GM12878 (cell line): ENCODE results near the gene CDH18. TPM values are rescaled to one million over a fixed set of nuclear protein-coding genes. Genes with fewer than 3 reads are reported as not detected.

Experiments used
- ATAC-seq: fragments of 200-7000 bp; cut with Tn5 transposase; 3 replicates; pipeline ENCODE4 v1.9.1; 2020; ENCODE audit warnings: mild to moderate bottlenecking, moderate library complexity
- BruUV-seq: library from RNA; stranded (reverse); fragments of 400-500 nt; replicated peaks from 2 replicates; lab custom pipeline; 2021; lab: Mats Ljungman, UMichigan
- CTCF ChIA-PET: fragments of 300-600 bp; sonication (Branson Sonifier 250); formaldehyde crosslinking; extraction: SDS; loops from one replicate; lab custom pipeline; 2021; ENCODE audit warnings: inconsistent platforms; lab: Yijun Ruan, JAX
- POLR2A ChIA-PET: fragments of 350-600 bp; formaldehyde crosslinking; extraction: SDS; loops from one replicate; lab custom pipeline; 2021; ENCODE audit warnings: inconsistent platforms; lab: Charles Lee
- RAD21 ChIA-PET: fragments of 300-600 bp; sonication (Branson Sonifier 250); formaldehyde crosslinking; loops from one replicate; lab custom pipeline; 2023; ENCODE audit warnings: antibody characterized with exemption; ENCODE audit not compliant: unreplicated experiment; lab: Charles Lee
- SMC1A ChIA-PET: fragments of 300-600 bp; sonication (Branson Sonifier 250); formaldehyde crosslinking; loops from one replicate; lab custom pipeline; 2023; ENCODE audit not compliant: unreplicated experiment, uncharacterized antibody; lab: Charles Lee
- DNase-seq: peaks from one replicate; pipeline ENCODE4 v3.0.0-alpha.2; 2011; ENCODE audit warnings: low read depth, low spot score
- FAIRE-seq: peaks from 3 replicates; lab custom pipeline; 2011; peaks lifted over from hg19 to GRCh38; lab: Jason Lieb, UNC
- H2AFZ ChIP-seq: 2 replicates; pipeline ENCODE4 v1.6.0; 2011; ENCODE audit warnings: low read depth, low read length, control low read depth; ENCODE audit not compliant: control insufficient read depth
- H3K27ac ChIP-seq: 2 replicates; pipeline ENCODE4 v1.5.1; 2011; ENCODE audit warnings: control low read depth; ENCODE audit not compliant: control insufficient read depth, insufficient read depth
- H3K27me3 ChIP-seq, 2 experiments: replicated peaks in 1 of 2; 2 replicates each; pipeline versions ENCODE4 v1.6.0 to v1.6.1; 2011; ENCODE audit warnings: low read length in 1 of 2; ENCODE audit not compliant: control insufficient read depth in 2 of 2, insufficient read depth in 2 of 2
- H3K36me3 ChIP-seq, 2 experiments: 2 replicates each; pipeline ENCODE4 v1.5.1; 2011; ENCODE audit warnings: low read length in 1 of 2; ENCODE audit not compliant: control insufficient read depth in 2 of 2, insufficient read depth in 2 of 2
- H3K4me1 ChIP-seq: 2 replicates; pipeline ENCODE4 v1.6.1; 2011; ENCODE audit warnings: mild to moderate bottlenecking, low read length, moderate library complexity, mixed read lengths; ENCODE audit not compliant: control insufficient read depth, insufficient read depth
- H3K4me2 ChIP-seq: 2 replicates; pipeline ENCODE4 v1.6.0; 2011; ENCODE audit warnings: control low read depth; ENCODE audit not compliant: control insufficient read depth, insufficient read depth
- H3K4me3 ChIP-seq: fragments of 200-600 bp; sonication (generic); 2 replicates; pipeline ENCODE4 v1.5.1; 2016
- H3K79me2 ChIP-seq: 2 replicates; pipeline ENCODE4 v1.6.0; 2011; ENCODE audit warnings: low read length; ENCODE audit not compliant: control insufficient read depth, insufficient read depth
- H3K9ac ChIP-seq: 2 replicates; pipeline ENCODE4 v1.8.0; 2011; ENCODE audit warnings: low read length, control low read depth, mixed read lengths; ENCODE audit not compliant: control insufficient read depth, insufficient read depth
- H3K9me3 ChIP-seq: replicated peaks from 3 replicates; pipeline ENCODE4 v1.5.1; 2011; ENCODE audit warnings: mild to moderate bottlenecking, low read length; ENCODE audit not compliant: control insufficient read depth, insufficient read depth
- H4K20me1 ChIP-seq: 2 replicates; pipeline ENCODE4 v1.6.0; 2011; ENCODE audit not compliant: control insufficient read depth, insufficient read depth
- BACH1 ChIP-seq: fragments of 450-650 bp; IDR thresholded peaks from 2 replicates; pipeline ENCODE4 v1.6.1; 2017; ENCODE audit warnings: mild to moderate bottlenecking, borderline replicate concordance
- CTCF ChIP-seq, 3 experiments: IDR thresholded peaks in 2 of 3; conservative IDR thresholded peaks in 1 of 3; 2 replicates each; pipeline ENCODE4 v1.5.1; 2011; ENCODE audit warnings: low read depth in 3 of 3, low read length in 3 of 3, mild to moderate bottlenecking in 3 of 3, control low read depth in 2 of 3, moderate library complexity in 2 of 3, inconsistent platforms in 1 of 3, mixed read lengths in 1 of 3; ENCODE audit not compliant: control insufficient read depth in 2 of 3, insufficient read depth in 1 of 3; ENCODE audit errors: extremely low read depth in 1 of 3
- MEF2A ChIP-seq: IDR thresholded peaks from 2 replicates; pipeline ENCODE4 v1.6.1; 2011; ENCODE audit warnings: low read depth, mild to moderate bottlenecking, low read length, moderate library complexity; ENCODE audit not compliant: insufficient read depth
- NFYB ChIP-seq: IDR thresholded peaks from 2 replicates; pipeline ENCODE4 v1.6.1; 2011; ENCODE audit warnings: low read depth, mild to moderate bottlenecking, low read length, improper control_type of control experiment, moderate library complexity; ENCODE audit not compliant: insufficient read depth
- PAX8 ChIP-seq: fragments of 450-650 bp; IDR thresholded peaks from 2 replicates; pipeline ENCODE4 v1.6.1; 2017; ENCODE audit warnings: mild to moderate bottlenecking, moderate library complexity
- POLR2AphosphoS2 ChIP-seq: IDR thresholded peaks from 2 replicates; pipeline ENCODE4 v1.6.1; 2011; ENCODE audit warnings: low read depth, mild to moderate bottlenecking, low read length, improper control_type of control experiment, moderate library complexity
- STAT1 ChIP-seq: fragments of 450-650 bp; conservative IDR thresholded peaks from 2 replicates; pipeline ENCODE4 v1.6.1; 2014; ENCODE audit warnings: antibody characterized with exemption, mild to moderate bottlenecking
- YY1 ChIP-seq: IDR thresholded peaks from 2 replicates; pipeline ENCODE4 v1.6.1; 2011; ENCODE audit warnings: low read depth, mild to moderate bottlenecking, low read length
- whole genome bisulfite sequencing: methylation state at CpG from one replicate; pipeline ENCODE4 v1.1.6; 2016; ENCODE audit warnings: low lambda C conversion rate; ENCODE audit not compliant: insufficient replicate concordance, insufficient coverage; ENCODE audit errors: missing lambda C conversion rate; 5-methylcytosine and 5-hydroxymethylcytosine counted together
- in situ Hi-C: fragments of 300-500 bp; cut with MboI; formaldehyde crosslinking; loops from 9 replicates; pipeline ENCODE4 v1.14.3; 2018; ENCODE audit warnings: mixed read lengths
- intact Hi-C: fragments of 100-400 bp; cut with micrococcal nuclease; formaldehyde crosslinking; loops from one replicate; pipeline ENCODE4 v1.14.2; 2022; ENCODE audit not compliant: unreplicated experiment
- polyA plus RNA-seq, 11 experiments: library from polyadenylated mRNA; depleted of rRNA in 4 of 11; unstranded in 6 of 11; stranded (reverse) in 5 of 11; fragments of >200 nt; fragmentation: Nextera tagmentation in 4 of 11; fragmentation: Illumina TruSeq in 1 of 11; extraction: Ambion mirVana in 4 of 11; extraction: Trizol in 1 of 11; gene quantifications; 1 replicate in 1 of 11; 2 replicates in 10 of 11; pipeline versions ENCODE4 v1.2.1 to v1.2.3, GENCODE V29; 2011 to 2016; ENCODE audit warnings: inconsistent platforms in 2 of 11, missing spikeins in 2 of 11, low read depth in 1 of 11
- total RNA-seq, 4 experiments: library from RNA; depleted of rRNA in 3 of 4; stranded (reverse); fragments of >200 nt in 3 of 4; fragmentation: Illumina TruSeq in 1 of 4; extraction: Trizol in 1 of 4; gene quantifications; 2 replicates each; pipeline versions ENCODE4 v1.2.1 to v1.2.3, GENCODE V29; 2013 to 2021

Gene CDH18
- total and polyA plus RNA-seq, 10 of the 15 experiments (the other 5 are each of a cell fraction or from before 2014, with no cell fraction given) = 0.41 TPM; not detected in 9

GRCh38 chr5:19719109-19719508, 268.9 kb downstream of the CDH18 start:
- in situ Hi-C loops (no loop called here), intact Hi-C loops (no loop called here)
- H3K4me1 ChIP-seq = no peaks in the 10 kb centered on the region
- ChIA-PET RAD21 (no interaction called here), POLR2A (no interaction called here), SMC1A (no interaction called here), CTCF (no interaction called here)
- H3K79me2 ChIP-seq = no peaks in the 10 kb centered on the region
- H3K27me3 ChIP-seq = no peaks in the 10 kb centered on the region
- TF ChIP-seq BACH1 (no peak), MEF2A (no peak), POLR2AphosphoS2 (no peak), PAX8 (no peak), YY1 (no peak), STAT1 (no peak), CTCF (IDR thresholded peaks at IDR 0.05 in 2 of 3, conservative IDR thresholded peaks at IDR 0.05 in 1 of 3; ENCODE audit: control insufficient read depth in 2 of 3, extremely low read depth in 1 of 3, insufficient read depth in 1 of 3, low read depth in 3 of 3, low read length in 3 of 3) (no peak), NFYB (no peak)
- BruUV-seq = no TSS peak
- FAIRE-seq = no peak
- H3K36me3 ChIP-seq = no peaks in the 10 kb centered on the region
- H3K27ac ChIP-seq = no peak overlapping the region
- no peak for DNase-seq
- WGBS = 11% methylated on average over 3 of the region's 3 CpGs
- H3K9me3 ChIP-seq = no peaks in the 10 kb centered on the region
- no peak for ATAC-seq
- H4K20me1 ChIP-seq = no peaks in the 10 kb centered on the region
- H3K9ac ChIP-seq = no peak overlapping the region
- no peak overlapping the region for H3K4me3 ChIP-seq
- no peak overlapping the region for H3K4me2 ChIP-seq
- no peak overlapping the region for H2AFZ ChIP-seq
